ENCODE results near the gene PCBP3. TPM values are rescaled to one million over a fixed set of nuclear protein-coding genes. Genes with fewer than 3 reads are reported as not detected.
"Not testable (repeated sequence)": the region's sequence is repeated elsewhere in the genome, so short reads cannot be mapped to it uniquely, and the experiment has no call there.

PCBP3 gene
- total RNA-seq, 1 donor from 2014 or later, result 9.7 TPM

DNA sequence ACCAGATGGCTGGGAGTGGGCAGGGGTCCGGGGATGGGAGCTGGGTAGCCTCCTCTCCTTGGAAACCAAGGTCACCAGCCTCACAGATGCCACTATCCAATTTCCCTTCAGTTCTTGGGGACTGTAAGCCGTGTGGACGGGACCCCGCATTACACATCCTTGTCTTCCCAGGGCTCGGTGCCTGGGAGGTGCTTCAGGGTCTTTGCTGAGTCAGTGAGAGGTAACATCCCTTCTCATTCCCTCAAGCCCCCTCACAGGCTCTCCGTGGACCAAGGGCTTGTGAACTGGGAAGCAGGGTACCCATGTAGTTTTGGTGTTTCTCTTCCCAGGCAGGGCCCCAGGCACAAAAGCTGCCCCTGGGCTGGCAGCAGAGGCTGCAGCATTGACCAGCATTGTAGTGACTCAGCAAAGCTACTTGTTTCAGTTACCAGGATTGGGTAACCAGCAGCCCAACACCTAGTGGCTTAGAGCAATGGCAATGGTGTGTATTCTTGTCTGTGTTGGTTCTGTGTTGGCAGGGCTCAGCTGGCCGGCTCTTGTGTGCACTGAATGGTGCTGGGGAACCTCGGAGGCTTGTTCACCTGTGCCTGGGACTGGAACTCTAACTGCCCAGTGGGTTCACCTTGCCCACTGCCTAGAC is 24.6 kb upstream of the PCBP3 start:
- intact Hi-C loops (cut with micrococcal nuclease), result no loop called here
- Mint-ChIP-seq H3K36me3 (ENCODE audit: low read depth) (no peaks in the 10 kb centered on the region), H3K27ac (no peak overlapping the region), H3K9me3 (no peaks in the 10 kb centered on the region), H3K4me3 (no peak overlapping the region), H3K27me3 (peaks cover 27% of the 10 kb centered on the region), H3K4me1 (peaks cover 15% of the 10 kb centered on the region)
- DNase-seq, result no peak

DNA sequence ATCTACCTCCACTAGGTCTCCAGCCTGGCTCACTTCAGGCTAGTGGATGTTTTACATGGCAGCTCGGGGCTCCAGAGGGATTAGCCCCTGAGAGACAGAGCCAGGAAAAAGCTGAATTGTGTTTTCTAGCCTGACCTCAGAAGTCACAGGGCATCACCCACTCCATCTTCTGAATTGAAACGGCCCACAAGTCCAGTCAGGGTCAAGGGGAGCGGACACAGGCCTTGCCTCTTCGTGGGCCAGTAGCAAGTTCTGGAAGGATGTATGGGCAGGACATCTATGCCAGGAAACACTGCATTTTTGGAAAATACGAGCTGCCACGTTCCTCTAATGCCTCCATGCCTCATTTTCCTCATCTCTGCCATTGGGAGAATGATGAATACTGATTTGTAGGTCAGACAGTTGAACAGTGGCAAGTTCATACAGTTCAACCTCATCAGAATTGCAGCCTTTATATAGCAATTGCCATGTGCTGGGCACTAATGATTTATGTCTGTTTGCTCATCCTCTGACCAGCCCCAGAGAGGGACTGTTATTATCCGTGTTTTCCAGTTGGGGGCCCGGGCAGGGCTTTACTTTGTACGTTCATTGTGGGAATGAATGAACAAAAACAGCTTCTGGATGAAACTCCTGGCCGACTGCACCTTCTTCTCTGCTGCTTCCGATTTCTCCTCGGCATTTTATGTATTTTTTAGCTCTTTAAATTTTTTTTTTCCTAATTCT is 23.2 kb upstream of the PCBP3 start:
- Mint-ChIP-seq H3K27ac (no peak overlapping the region), H3K4me1 (peaks cover 9% of the 10 kb centered on the region), H3K27me3 (peaks cover 29% of the 10 kb centered on the region), H3K9me3 (no peaks in the 10 kb centered on the region), H3K36me3 (ENCODE audit: low read depth) (no peaks in the 10 kb centered on the region), H3K4me3 (no peak overlapping the region)
- no peak for DNase-seq
- intact Hi-C loops (cut with micrococcal nuclease), result no loop called here

DNA sequence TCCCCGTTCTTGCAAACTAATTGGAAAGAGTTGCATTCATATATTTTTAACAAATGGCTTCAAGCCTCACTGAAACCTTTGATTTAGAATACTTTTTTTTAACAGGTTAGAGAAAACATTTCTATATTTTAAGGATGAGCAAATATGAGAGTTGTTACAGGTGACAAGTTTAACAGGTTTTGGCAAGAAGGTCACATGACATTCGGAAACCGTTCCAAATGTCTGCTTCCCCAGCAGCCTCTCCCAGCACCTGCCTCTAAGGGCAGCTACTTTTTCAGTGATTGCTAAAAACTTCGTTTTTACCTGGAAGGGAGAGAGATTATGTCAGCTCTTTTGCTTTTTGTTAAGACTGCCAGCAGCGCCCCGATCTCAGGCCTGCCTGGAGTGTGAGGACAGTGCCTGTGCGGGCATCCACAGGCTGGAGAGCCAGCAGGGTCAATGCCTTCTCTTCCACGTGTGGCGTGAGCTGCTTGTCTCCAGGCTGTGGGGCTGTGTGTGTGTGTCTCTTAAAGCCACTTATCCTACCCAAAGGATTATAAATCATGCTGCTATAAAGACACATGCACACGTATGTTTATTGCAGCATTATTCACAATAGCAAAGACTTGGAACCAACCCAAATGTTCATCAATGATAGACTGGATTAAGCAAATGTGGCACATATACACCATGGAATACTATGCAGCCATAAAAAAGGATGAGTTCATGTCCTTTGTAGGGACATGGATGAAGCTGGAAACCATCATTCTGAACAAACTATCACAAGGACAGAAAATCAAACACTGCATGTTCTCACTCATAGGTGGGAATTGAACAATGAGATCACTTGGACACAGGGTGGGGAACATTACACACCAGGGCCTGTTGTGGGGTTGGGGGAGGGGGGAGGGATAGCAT is 21.8 kb upstream of the PCBP3 start:
- H3K27ac Mint-ChIP-seq; H3K9me3 Mint-ChIP-seq; H3K4me3 Mint-ChIP-seq; H3K36me3 Mint-ChIP-seq (ENCODE audit: low read depth); H3K4me1 Mint-ChIP-seq; DNase-seq; intact Hi-C loops (cut with micrococcal nuclease): not testable (repeated sequence)
- peaks cover 31% of the 10 kb centered on the region for H3K27me3 Mint-ChIP-seq

DNA sequence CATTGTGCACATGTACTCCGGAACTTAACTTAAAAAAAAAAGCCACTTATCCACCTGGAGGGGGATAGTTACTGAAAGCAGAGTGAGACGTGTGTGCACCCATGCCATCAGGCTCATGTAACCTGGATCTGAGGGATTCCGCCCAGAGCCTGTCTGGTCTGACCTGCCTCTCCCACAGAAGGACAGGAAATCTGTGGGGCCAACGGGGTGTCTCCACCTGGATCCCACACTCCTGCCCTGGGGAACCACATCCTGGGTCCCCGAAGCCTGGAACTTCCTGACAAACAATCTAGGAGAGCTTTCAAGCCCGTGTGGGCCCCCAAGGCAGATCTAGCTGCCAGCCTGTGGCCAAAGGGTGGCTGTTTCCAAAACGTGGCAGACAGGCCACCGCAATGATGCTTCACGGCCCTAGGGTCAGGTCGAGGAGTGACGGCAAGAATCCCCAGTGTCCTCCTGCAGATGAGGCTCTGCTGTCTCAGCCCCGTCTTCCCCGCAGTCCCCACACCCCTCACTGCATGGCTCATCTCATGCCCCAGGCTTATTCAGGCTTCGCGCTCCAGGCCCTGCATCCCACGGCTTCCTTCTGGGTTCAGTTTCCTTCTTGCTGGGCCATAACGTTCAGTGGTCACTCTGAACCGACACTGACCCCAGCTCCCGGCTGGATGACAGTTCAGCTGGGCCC is 21.0 kb upstream of the PCBP3 start:
- intact Hi-C loops (cut with micrococcal nuclease), result no loop called here
- Mint-ChIP-seq H3K9me3 (no peaks in the 10 kb centered on the region), H3K27me3 (peaks cover 34% of the 10 kb centered on the region), H3K36me3 (ENCODE audit: low read depth) (no peaks in the 10 kb centered on the region), H3K4me3 (no peak overlapping the region), H3K27ac (no peak overlapping the region), H3K4me1 (no peaks in the 10 kb centered on the region)
- DNase-seq, result no peak

DNA sequence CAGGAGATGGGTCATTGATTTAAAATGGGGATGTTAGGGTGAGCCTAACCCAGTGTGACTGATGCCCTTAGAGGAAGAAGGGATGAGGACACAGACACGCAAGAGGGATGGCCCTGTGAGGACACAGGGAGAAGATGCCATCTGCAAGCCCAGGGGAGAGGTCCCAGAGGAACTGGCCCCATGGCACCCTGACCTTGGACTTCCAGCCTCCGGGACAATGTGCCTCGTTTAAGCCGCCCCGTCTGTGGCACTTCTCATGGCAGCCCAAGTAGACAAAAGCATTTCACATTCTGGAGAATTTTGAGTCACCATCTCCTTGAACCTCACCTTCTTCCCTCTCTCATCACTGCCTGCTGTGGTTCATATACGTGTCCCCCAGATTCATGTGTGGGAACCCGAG is 20.1 kb upstream of the PCBP3 start:
- no peaks in the 10 kb centered on the region for H3K36me3 Mint-ChIP-seq (ENCODE audit: low read depth)
- DNase-seq, result no peak
- H3K9me3 Mint-ChIP-seq, result no peaks in the 10 kb centered on the region
- peaks cover 33% of the 10 kb centered on the region for H3K27me3 Mint-ChIP-seq
- no peak overlapping the region for H3K4me3 Mint-ChIP-seq
- no peaks in the 10 kb centered on the region for H3K4me1 Mint-ChIP-seq
- intact Hi-C loops (cut with micrococcal nuclease), result no loop called here
- H3K27ac Mint-ChIP-seq, result no peak overlapping the region

DNA sequence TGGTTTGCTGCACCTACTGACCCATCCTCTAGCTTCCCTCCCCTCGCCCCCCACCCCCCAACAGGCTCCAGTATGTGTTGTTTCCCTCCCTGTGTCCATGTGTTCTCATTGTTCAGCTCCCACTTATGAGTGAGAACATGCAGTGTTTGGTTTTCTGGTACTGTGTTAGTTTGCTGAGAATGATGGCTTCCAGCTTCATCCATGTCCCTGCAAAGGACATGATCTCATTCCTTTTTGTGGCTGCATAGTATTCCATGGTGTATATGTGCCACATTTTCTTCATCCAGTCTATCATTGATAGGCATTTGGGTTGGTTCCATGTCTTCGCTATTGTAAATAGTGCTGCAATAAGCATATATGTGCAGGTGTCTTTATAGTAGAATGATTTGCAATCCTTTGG is 17.4 kb upstream of the PCBP3 start:
- H3K4me3 Mint-ChIP-seq; DNase-seq; H3K4me1 Mint-ChIP-seq; intact Hi-C loops (cut with micrococcal nuclease); H3K36me3 Mint-ChIP-seq (ENCODE audit: low read depth); H3K27ac Mint-ChIP-seq; H3K9me3 Mint-ChIP-seq: not testable (repeated sequence)
- peaks cover 27% of the 10 kb centered on the region for H3K27me3 Mint-ChIP-seq

DNA sequence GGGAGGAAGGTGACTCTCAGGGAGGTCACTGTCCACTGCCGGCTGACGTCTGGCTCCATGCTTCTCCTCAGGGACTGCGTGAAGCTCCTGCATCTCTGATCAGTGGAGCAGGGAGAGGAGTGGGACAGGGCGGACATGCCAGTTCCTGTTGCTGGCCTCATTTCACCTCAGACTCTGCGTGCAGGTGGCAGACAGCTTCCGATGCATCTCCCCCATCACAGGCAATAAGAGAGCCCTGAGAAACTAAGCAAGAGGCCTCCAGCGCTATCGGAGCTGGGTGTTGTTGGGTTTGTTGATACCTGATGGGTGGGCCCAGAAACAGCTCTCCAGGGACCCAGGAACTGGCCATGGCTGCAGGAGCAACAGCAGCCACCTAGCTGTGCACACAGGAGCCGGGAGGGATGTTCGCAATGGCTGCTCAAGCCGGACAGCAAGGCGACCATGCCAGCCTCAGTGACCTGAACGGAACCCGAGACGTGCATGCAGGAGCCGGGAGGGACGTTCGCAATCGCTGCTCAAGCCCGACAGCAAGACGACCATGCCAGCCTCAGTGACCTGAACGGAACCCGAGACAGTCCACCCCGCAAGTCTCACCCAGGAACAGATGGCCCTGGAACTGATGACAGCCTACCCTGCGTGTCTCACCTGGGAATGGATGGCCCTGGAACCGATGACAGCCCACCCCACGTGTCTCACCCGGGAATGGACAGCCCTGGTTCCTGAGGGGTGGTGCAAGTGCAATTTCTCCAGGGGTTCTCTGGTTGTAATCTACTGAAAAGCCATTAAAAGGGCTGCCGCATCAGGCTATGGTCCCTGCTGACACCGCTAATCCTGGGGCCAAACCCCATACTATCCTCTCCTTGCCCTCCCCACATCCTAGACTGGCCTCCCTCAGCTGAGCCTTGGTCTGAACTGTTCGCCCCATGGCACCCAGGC is 14.2 kb upstream of the PCBP3 start:
- Mint-ChIP-seq H3K27ac (no peak overlapping the region), H3K9me3 (no peaks in the 10 kb centered on the region), H3K27me3 (peaks cover 21% of the 10 kb centered on the region)

DNA sequence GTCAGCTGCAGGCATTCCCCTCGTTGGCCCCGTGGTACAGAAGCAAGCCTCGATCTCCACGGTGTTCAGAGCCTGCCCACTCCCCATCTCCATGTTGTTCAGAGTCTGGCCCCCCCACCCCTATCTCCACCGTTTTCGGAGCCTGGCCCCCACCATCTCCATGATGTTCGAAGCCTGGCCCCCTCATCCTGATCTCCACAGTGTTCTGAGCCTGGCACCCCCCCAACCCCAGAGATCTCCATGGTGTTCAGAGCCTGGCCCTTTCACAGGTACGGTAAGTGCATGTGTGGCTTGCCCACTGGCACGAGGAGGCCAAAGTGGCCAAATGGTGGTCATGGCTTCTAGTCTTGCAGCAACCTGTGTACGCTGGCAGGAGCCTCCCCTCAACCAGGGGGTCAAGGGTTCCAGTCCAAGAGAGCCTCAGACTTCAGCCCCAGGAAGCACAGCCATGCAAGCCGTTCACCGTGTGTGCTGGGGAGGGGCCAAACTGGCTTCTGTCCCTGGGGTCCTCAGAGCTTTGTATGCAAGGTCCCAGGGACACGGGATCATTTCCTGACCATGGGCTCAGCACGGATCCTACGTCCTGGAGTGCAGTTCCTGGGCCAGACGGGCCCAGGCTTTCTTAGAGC is 13.3 kb upstream of the PCBP3 start:
- no peak overlapping the region for H3K4me3 Mint-ChIP-seq
- H3K27me3 Mint-ChIP-seq, result peaks cover 16% of the 10 kb centered on the region
- intact Hi-C loops (cut with micrococcal nuclease), result no loop called here
- H3K36me3 Mint-ChIP-seq (ENCODE audit: low read depth), result no peaks in the 10 kb centered on the region
- H3K4me1 Mint-ChIP-seq, result peaks cover 4% of the 10 kb centered on the region
- H3K9me3 Mint-ChIP-seq, result no peaks in the 10 kb centered on the region
- DNase-seq, result no peak
- no peak overlapping the region for H3K27ac Mint-ChIP-seq

More for the DNA sequence above, 14.2 kb upstream of the PCBP3 start:
- H3K4me3 Mint-ChIP-seq, result no peak overlapping the region
- H3K4me1 Mint-ChIP-seq, result peaks cover 4% of the 10 kb centered on the region
- no peaks in the 10 kb centered on the region for H3K36me3 Mint-ChIP-seq (ENCODE audit: low read depth)
- DNase-seq, result no peak
- intact Hi-C loops (cut with micrococcal nuclease), result no loop called here

DNA sequence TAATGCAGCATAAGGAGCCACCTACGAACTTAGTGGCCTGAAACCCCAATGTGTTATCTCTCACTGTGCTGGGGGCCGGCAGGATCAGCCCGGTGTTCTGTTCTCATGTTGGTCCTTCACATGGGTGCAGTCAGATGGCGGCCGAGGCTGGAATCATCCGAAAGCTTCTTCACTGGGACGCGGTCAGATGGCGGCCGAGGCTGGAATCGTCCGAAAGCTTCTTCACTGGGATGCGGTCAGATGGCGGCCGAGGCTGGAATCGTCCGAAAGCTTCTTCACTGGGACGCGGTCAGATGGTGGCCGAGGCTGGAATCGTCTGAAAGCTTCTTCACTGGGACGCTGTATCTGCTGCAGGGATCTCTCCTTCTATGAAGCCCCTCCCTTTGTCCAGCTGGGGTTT is 12.6 kb upstream of the PCBP3 start:
- no peak overlapping the region for H3K27ac Mint-ChIP-seq
- intact Hi-C loops (cut with micrococcal nuclease), result no loop called here
- peaks cover 4% of the 10 kb centered on the region for H3K4me1 Mint-ChIP-seq
- H3K36me3 Mint-ChIP-seq (ENCODE audit: low read depth), result no peaks in the 10 kb centered on the region
- H3K27me3 Mint-ChIP-seq, result peaks cover 16% of the 10 kb centered on the region
- no peaks in the 10 kb centered on the region for H3K9me3 Mint-ChIP-seq
- no peak overlapping the region for H3K4me3 Mint-ChIP-seq
- DNase-seq, result no peak

DNA sequence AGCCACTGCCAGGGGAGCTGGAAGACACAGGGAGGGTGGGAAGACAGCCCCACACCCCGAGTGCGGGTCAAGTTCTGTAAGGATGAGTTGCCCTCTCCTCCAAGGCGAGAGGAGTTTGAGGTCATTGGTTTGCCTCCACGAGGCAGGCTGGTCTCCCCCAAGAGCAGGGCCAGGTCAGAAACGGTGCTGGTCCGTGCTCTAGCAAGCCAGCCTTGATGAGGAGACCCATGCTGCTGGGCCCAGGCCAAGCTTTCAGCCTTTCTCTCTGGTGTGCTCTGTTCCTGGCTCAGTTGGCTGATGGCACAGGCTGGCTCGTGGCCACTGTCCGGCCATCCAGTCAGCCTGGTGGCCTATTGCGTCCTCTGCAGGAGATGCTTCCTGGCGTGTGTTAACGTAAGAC is 12.0 kb upstream of the PCBP3 start:
- no peak overlapping the region for H3K4me3 Mint-ChIP-seq
- intact Hi-C loops (cut with micrococcal nuclease), result no loop called here
- peaks cover 12% of the 10 kb centered on the region for H3K27me3 Mint-ChIP-seq
- H3K9me3 Mint-ChIP-seq, result no peaks in the 10 kb centered on the region
- no peak overlapping the region for H3K27ac Mint-ChIP-seq
- no peaks in the 10 kb centered on the region for H3K36me3 Mint-ChIP-seq (ENCODE audit: low read depth)
- H3K4me1 Mint-ChIP-seq, result peaks cover 4% of the 10 kb centered on the region
- DNase-seq, result no peak

DNA sequence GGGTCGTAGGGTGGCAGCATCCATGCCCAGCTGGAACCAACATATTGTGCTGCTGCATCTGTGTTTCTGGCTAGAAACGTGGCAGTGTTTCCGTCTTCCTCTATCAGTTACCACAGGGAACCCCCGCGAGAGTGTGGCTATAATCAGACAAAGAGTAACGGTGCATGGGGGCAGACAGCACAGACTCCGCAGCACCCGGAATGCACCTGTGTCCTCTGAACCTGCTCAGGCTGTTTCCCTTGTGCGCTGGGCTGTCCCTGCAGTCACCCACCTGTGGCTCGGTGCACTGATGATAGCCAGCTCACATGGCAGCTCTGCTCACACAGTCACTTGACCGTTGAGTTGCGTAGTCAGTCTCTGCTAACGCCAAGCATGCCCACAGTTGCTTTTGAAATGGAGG is 11.4 kb upstream of the PCBP3 start:
- no peak overlapping the region for H3K4me3 Mint-ChIP-seq
- intact Hi-C loops (cut with micrococcal nuclease), result no loop called here
- no peaks in the 10 kb centered on the region for H3K9me3 Mint-ChIP-seq
- peaks cover 8% of the 10 kb centered on the region for H3K27me3 Mint-ChIP-seq
- H3K4me1 Mint-ChIP-seq, result peaks cover 4% of the 10 kb centered on the region
- H3K27ac Mint-ChIP-seq, result no peak overlapping the region
- DNase-seq, result no peak
- H3K36me3 Mint-ChIP-seq (ENCODE audit: low read depth), result no peaks in the 10 kb centered on the region

DNA sequence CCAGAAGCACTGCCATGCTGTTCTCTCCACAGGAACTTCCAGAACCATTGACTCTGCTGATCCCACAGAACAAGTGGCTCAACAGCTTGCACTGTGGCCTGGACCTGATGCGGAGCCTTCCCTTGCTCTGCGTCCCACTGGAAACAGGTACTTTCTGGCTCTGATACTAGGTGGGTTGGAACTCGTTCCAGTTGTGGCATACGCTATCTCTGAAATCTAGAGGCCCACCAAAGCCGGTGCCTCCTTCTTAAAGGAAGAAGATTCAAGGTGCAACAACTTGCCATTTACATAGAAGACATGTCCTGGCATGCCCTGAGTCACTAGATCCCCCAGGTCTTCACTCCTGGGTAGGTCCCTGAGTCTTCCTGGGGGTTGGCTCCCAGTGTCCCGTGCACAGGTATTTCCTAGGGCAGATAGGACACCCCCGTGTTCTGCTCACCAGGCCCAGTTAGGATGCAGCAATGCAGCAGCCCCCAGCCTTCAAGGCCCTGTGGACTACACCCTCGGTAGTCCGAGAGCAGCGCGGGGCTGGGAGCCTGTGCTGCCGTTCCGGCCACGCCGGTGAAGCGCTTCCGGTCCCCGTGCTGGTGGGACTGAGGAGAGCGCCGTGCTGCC is 10.8 kb upstream of the PCBP3 start:
- intact Hi-C loops (cut with micrococcal nuclease), result no loop called here
- peaks cover 4% of the 10 kb centered on the region for H3K4me1 Mint-ChIP-seq
- no peaks in the 10 kb centered on the region for H3K9me3 Mint-ChIP-seq
- H3K4me3 Mint-ChIP-seq, result no peak overlapping the region
- H3K27ac Mint-ChIP-seq, result no peak overlapping the region
- no peak for DNase-seq
- no peaks in the 10 kb centered on the region for H3K36me3 Mint-ChIP-seq (ENCODE audit: low read depth)
- peaks cover 5% of the 10 kb centered on the region for H3K27me3 Mint-ChIP-seq

Measured in activated CD4-positive, alpha-beta T cell treated with anti-CD3 and anti-CD28 coated beads, Interleukin-2, amount 10 ng/mL, durations not matched to agents 24 days and 14 days (primary cell).